Measurements from ENCODE around the gene IGF2R. TPM values are rescaled to one million over a fixed set of nuclear protein-coding genes. Genes with fewer than 3 reads are reported as not detected.

IGF2R gene
- total and polyA plus RNA-seq, 2 of the 13 experiments (the other 11 are each of a cell fraction or from before 2014, with no cell fraction given): 38.3 to 70.0 TPM

GRCh38 chr6:159968295-159969203, at the start of gene IGF2R (continued):
- peak; percentile 26; the same call in 1 of the 2 replicates for TF ChIP-seq ZNF234 (CRISPR knock-in tag; conservative IDR thresholded peaks at IDR 0.05)
- no peak for TF ChIP-seq THRA (CRISPR knock-in tag; IDR thresholded peaks at IDR 0.05; ENCODE audit: borderline replicate concordance)
- TF ChIP-seq RFX1 (IDR thresholded peaks at IDR 0.05): no peak
- TF ChIP-seq PATZ1 (CRISPR knock-in tag; IDR thresholded peaks at IDR 0.05): peak; percentile 90
- TF ChIP-seq HNRNPK (IDR thresholded peaks at IDR 0.05; ENCODE audit: low read depth, low read length, poor library complexity, severe bottlenecking): peak; percentile 11
- no peak for TF ChIP-seq MLLT10 (CRISPR knock-in tag; IDR thresholded peaks at IDR 0.05)
- TF ChIP-seq TRIM22 (IDR thresholded peaks at IDR 0.05): no peak
- TF ChIP-seq ZNF556 (CRISPR knock-in tag; IDR thresholded peaks at IDR 0.05; ENCODE audit: borderline replicate concordance): 0 out of 2 replicates have a peak, but pooled peaks have one; percentile 81
- no peak for TF ChIP-seq ZNF225 (CRISPR knock-in tag; IDR thresholded peaks at IDR 0.05)
- TF ChIP-seq ZSCAN5A (CRISPR knock-in tag; IDR thresholded peaks at IDR 0.05; ENCODE audit: borderline replicate concordance): no peak; the same call in 1 of the 2 replicates
- TF ChIP-seq ZNF790 (CRISPR knock-in tag; IDR thresholded peaks at IDR 0.05; ENCODE audit: borderline replicate concordance): no peak
- TF ChIP-seq ZNF282 (IDR thresholded peaks at IDR 0.05; ENCODE audit: partially characterized antibody): no peak
- no peak for TF ChIP-seq LCORL (IDR thresholded peaks at IDR 0.05)
- peak; percentile 18; the same call in 1 of the 2 replicates for TF ChIP-seq LCORL (CRISPR knock-in tag; IDR thresholded peaks at IDR 0.05)
- no peak for TF ChIP-seq CREB1 (IDR thresholded peaks at IDR 0.05)
- no peak for TF ChIP-seq CREB1 (CRISPR knock-in tag; IDR thresholded peaks at IDR 0.05)
- 0 out of 2 replicates have a peak, but pooled peaks have one; percentile 12 for TF ChIP-seq NFIC (IDR thresholded peaks at IDR 0.05; ENCODE audit: low read length)
- TF ChIP-seq ZBTB7B (CRISPR knock-in tag; IDR thresholded peaks at IDR 0.05): peak; percentile 77
- TF ChIP-seq KLF15 (CRISPR knock-in tag; IDR thresholded peaks at IDR 0.05; ENCODE audit: borderline replicate concordance): 0 out of 2 replicates have a peak, but pooled peaks have one; percentile 48
- peak; percentile 54; the same call in 1 of the 2 replicates for TF ChIP-seq ZNF451 (CRISPR knock-in tag; IDR thresholded peaks at IDR 0.05)
- TF ChIP-seq HINFP (CRISPR knock-in tag; IDR thresholded peaks at IDR 0.05; ENCODE audit: low read depth): 0 out of 2 replicates have a peak, but pooled peaks have one; percentile 60
- TF ChIP-seq RBM22 (optimal IDR thresholded peaks at IDR 0.05; ENCODE audit: low read length): peak; percentile 25

Measured in HepG2 (cell line).